Psoas muscle (tissue), 8 donors: ENCODE data around the gene SH3RF3. TPM values are rescaled to one million over a fixed set of nuclear protein-coding genes. Genes with fewer than 3 reads are reported as not detected.
"Not testable (repeated sequence)": the region's sequence is repeated elsewhere in the genome, so short reads cannot be mapped to it uniquely, and the experiment has no call there.

ENCODE experiments used
- ATAC-seq, 4 donors: fragments of 200-7000 bp; cut with Tn5 transposase; one replicate each; pipeline ENCODE4 v1.9.1; 2020; ENCODE audit warnings: moderate library complexity in 3 of 4, mild to moderate bottlenecking in 2 of 4
- DNase-seq, 2 donors: peaks; one replicate each; pipeline ENCODE4 v3.0.0-alpha.2; 2020
- H3K27ac ChIP-seq: fragments of 200-600 bp; one replicate; pipeline ENCODE4 v1.8.0; 2022
- H3K27me3 ChIP-seq, 3 donors: fragments of 200-600 bp in 1 of 3; one replicate each; pipeline versions ENCODE4 v1.6.1 to v1.8.0; 2013 to 2022; ENCODE audit warnings: low read length in 2 of 3, mild to moderate bottlenecking in 2 of 3, moderate library complexity in 1 of 3; ENCODE audit not compliant: insufficient read depth in 3 of 3
- H3K36me3 ChIP-seq, 2 donors: fragments of 200-600 bp in 1 of 2; one replicate each; pipeline versions ENCODE4 v1.6.1 to v1.8.0; 2013 to 2022; ENCODE audit warnings: low read depth in 1 of 2, mild to moderate bottlenecking in 1 of 2, moderate library complexity in 1 of 2; ENCODE audit not compliant: insufficient read depth in 1 of 2
- H3K4me1 ChIP-seq: fragments of 200-600 bp; one replicate; pipeline ENCODE4 v1.8.0; 2022
- H3K4me3 ChIP-seq: fragments of 200-600 bp; one replicate; pipeline ENCODE4 v1.8.0; 2022; ENCODE audit warnings: mild to moderate bottlenecking
- H3K9me3 ChIP-seq: fragments of 200-600 bp; one replicate; pipeline ENCODE4 v1.8.0; 2022
- WGBS, 3 donors: extraction: QIAGEN DNeasy Blood & Tissue Kit; methylation state at CpG; one replicate each; pipeline versions ENCODE4 v1.1.6 to v1.1.7; 2013; 5-methylcytosine and 5-hydroxymethylcytosine counted together
- intact Hi-C, 2 donors: fragments of 100-400 bp; cut with DNase I; formaldehyde crosslinking; loops; one replicate each; pipeline versions ENCODE4 v1.11.0 to v1.14.2; 2022
- polyA plus RNA-seq, 3 donors: library from polyadenylated mRNA; stranded (reverse); fragments of 200-250 nt; gene quantifications; one replicate each; pipeline ENCODE4 v1.2.3, GENCODE V29; 2013
- total RNA-seq, 4 donors: library from RNA; stranded (reverse); fragmentation: NEBNext Ultra II Directional in 2 of 4; extraction: Animal tissue kit (Norgen Biotek cat#: 25700) in 2 of 4; gene quantifications; one replicate each; pipeline versions ENCODE4 v1.2.1 to v1.2.4, GENCODE V29; 2021 to 2023
- TF ChIP-seq, protein P1 (sequence below): fragments of 200-600 bp; IDR thresholded peaks from one replicate; pipeline ENCODE4 v1.8.0; 2022; ENCODE audit warnings: antibody characterized with exemption
- donor health status: healthy with polysubstance abuse.
- donor health status: DM: no; HTN: no; CAD: no; lungs with moderate emphysema.
- donor health status: Bipolar disorder and iron deficiency.
- donor health status: healthy.
- donor health status: DM: yes; HTN: yes; CAD: no.
- donor health status: DM: no; HTN: no; CAD: no.
- donor health status: DM: no; HTN: no; CAD: no.
- donor health status: DM: yes; HTN: yes; CAD: no.

Gene SH3RF3
- total and polyA plus RNA-seq, 7 donors, result 4.6 to 27.0 (median 9.0) TPM

- TF ChIP-seq, protein P1, sequence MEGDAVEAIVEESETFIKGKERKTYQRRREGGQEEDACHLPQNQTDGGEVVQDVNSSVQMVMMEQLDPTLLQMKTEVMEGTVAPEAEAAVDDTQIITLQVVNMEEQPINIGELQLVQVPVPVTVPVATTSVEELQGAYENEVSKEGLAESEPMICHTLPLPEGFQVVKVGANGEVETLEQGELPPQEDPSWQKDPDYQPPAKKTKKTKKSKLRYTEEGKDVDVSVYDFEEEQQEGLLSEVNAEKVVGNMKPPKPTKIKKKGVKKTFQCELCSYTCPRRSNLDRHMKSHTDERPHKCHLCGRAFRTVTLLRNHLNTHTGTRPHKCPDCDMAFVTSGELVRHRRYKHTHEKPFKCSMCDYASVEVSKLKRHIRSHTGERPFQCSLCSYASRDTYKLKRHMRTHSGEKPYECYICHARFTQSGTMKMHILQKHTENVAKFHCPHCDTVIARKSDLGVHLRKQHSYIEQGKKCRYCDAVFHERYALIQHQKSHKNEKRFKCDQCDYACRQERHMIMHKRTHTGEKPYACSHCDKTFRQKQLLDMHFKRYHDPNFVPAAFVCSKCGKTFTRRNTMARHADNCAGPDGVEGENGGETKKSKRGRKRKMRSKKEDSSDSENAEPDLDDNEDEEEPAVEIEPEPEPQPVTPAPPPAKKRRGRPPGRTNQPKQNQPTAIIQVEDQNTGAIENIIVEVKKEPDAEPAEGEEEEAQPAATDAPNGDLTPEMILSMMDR, result no peak
- no peaks in the 10 kb centered on the region for H3K36me3 ChIP-seq
- intact Hi-C loops, result no loop called here
- H3K4me3 ChIP-seq, result no peak overlapping the region
- DNase-seq (no peak), ATAC-seq (no peak)
- H3K4me1 ChIP-seq, result no peaks in the 10 kb centered on the region
- no peaks in the 10 kb centered on the region for H3K27me3 ChIP-seq
- no peaks in the 10 kb centered on the region for H3K9me3 ChIP-seq
- H3K27ac ChIP-seq, result no peak overlapping the region
- 92 to 95% (median 93%) methylated on average over 9 of the region's 9 CpGs for WGBS, 3 donors
These were observed 10.7 kb upstream of the SH3RF3 start for GRCh38 chr2:109118321-109118720.

GRCh38 chr2:109120166-109120565, 8.8 kb upstream of the SH3RF3 start:
- intact Hi-C loops, result no loop called here

DNA sequence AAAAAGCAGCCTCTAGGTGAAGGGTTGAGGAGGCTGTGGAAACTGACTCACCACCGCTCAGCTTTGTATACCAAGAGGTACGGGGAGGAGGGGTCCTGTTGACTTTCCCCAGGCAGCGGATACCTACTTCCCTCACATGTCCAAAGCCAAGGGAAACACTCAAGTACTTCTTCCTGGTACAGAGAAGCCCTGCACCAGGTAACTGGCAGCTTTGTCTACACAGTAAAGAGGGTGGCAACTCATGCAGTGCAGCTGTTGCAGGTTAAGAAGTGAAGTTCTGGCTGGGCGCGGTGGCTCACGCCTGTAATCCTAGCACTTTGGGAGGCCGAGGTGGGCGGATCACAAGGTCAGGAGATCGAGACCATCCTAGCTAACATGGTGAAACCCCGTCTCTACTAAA, 8.3 kb upstream of the SH3RF3 start:
- H3K36me3 ChIP-seq, DNase-seq, H3K4me1 ChIP-seq, H3K27ac ChIP-seq, H3K27me3 ChIP-seq, ATAC-seq, intact Hi-C loops, H3K4me3 ChIP-seq, H3K9me3 ChIP-seq: not testable (repeated sequence)
- WGBS, 3 donors, result 87 to 91% (median 89%) methylated on average over 10 of the region's 10 CpGs

More at GRCh38 chr2:109120166-109120565, 8.8 kb upstream of the SH3RF3 start:
- Histone ChIP-seq H3K27ac (no peak overlapping the region), H3K4me1 (peaks cover 5% of the 10 kb centered on the region), H3K36me3 (no peaks in the 10 kb centered on the region), H3K4me3 (no peak overlapping the region), H3K9me3 (no peaks in the 10 kb centered on the region), H3K27me3 (no peaks in the 10 kb centered on the region)
- 95 to 100% (median 96%) methylated on average over 3 of the region's 3 CpGs for WGBS, 3 donors
- ATAC-seq (no peak), DNase-seq (no peak)
- TF ChIP-seq, protein P1, result no peak

DNA sequence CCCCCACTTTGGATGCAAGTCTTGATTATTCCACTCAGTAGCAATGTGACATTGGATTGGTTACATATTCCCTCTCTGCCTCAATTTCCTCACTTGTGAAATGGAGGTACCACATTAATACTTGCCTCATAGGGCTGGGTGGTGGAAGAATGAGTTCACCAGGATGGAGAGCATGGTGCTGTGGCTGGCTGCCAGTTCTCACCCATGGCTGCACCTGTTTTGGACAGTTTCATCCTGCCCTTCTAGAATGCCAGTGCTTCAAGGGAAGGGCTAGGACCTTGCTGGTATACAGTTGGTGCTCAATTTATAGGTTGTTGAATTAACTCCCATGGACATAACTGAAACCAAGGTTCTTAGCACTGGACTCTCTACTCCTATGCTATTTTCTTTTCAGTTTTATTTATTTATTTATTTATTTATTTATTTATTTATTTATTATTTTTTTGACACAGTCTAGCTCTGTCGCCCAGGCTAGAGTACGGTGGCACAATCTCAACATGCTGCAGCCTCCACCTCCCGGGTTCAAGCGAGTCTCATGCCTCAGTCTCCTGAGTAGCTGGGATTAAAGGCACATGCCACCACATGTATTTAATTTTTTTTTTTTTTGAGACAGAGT, 5.3 kb upstream of the SH3RF3 start:
- 94 to 95% (median 94%) methylated on average over 4 of the region's 4 CpGs for WGBS, 3 donors
- H3K4me3 ChIP-seq, result no peak overlapping the region
- TF ChIP-seq, protein P1, result no peak
- H3K36me3 ChIP-seq, result no peaks in the 10 kb centered on the region
- no peaks in the 10 kb centered on the region for H3K27me3 ChIP-seq
- DNase-seq (no peak), ATAC-seq (no peak)
- H3K9me3 ChIP-seq, result no peaks in the 10 kb centered on the region
- intact Hi-C loops, result no loop called here
- H3K27ac ChIP-seq, result no peak overlapping the region
- H3K4me1 ChIP-seq, result peaks cover 9% of the 10 kb centered on the region

- H3K27me3 ChIP-seq, result no peaks in the 10 kb centered on the region
- no peaks in the 10 kb centered on the region for H3K9me3 ChIP-seq
- peak in 1 of 2 donors; percentile 38 for DNase-seq
- WGBS, 3 donors, result 56 to 69% (median 59%) methylated on average over 10 of the region's 10 CpGs
- no peak overlapping the region for H3K4me3 ChIP-seq
- TF ChIP-seq, protein P1, result no peak
- peaks cover 9% of the 10 kb centered on the region for H3K4me1 ChIP-seq
- no peak for ATAC-seq
- intact Hi-C loops, result loop anchor here (5.0 kb wide), 3 partner anchors 82 to 382 kb away; no protein-coding TSS in a partner anchor
- H3K27ac ChIP-seq, result no peak overlapping the region
- H3K36me3 ChIP-seq, result no peaks in the 10 kb centered on the region
These were observed 3.9 kb upstream of the SH3RF3 start for GRCh38 chr2:109124982-109125592.
